ENCODE results near the gene ZNF579. TPM values are rescaled to one million over a fixed set of nuclear protein-coding genes. Genes with fewer than 3 reads are reported as not detected.

The ZNF579 gene
- polyA plus RNA-seq, 3 donors: 11.8 to 13.2 (median 13.1) TPM

Other genes starting within 250 kb of the ZNF579 start
- 10 to 100 TPM; 12.1 to 13.9 (median 13.4) TPM for gene KMT5C, start 241.0 kb downstream of the ZNF579 start, polyA plus RNA-seq (ENCODE audit: insufficient read length in 3 of 3)
- gene COX6B2, start 226.1 kb downstream of the ZNF579 start, polyA plus RNA-seq (ENCODE audit: insufficient read length in 3 of 3): under 1 TPM; 0.31 to 0.97 (median 0.54) TPM
- gene GARIN5B, start 217.6 kb downstream of the ZNF579 start, polyA plus RNA-seq (ENCODE audit: insufficient read length in 3 of 3): under 1 TPM in 1 of 3 donors, not detected in 2; 0.06 TPM
- 1 to 10 TPM in 1 of 3 donors, under 1 TPM in 2; 0.69 to 1.0 (median 0.90) TPM for gene IL11, start 210.4 kb downstream of the ZNF579 start, polyA plus RNA-seq (ENCODE audit: insufficient read length in 3 of 3)
- gene TMEM190, start 204.0 kb downstream of the ZNF579 start, polyA plus RNA-seq (ENCODE audit: insufficient read length in 3 of 3): under 1 TPM in 2 of 3 donors, not detected in 1; 0.23 to 0.36 TPM
- under 1 TPM; 0.15 to 0.42 (median 0.32) TPM for gene TMEM238, start 196.6 kb downstream of the ZNF579 start, polyA plus RNA-seq (ENCODE audit: insufficient read length in 3 of 3)
- gene RPL28, start 194.9 kb downstream of the ZNF579 start, polyA plus RNA-seq (ENCODE audit: insufficient read length in 3 of 3): 100 to 1,000 TPM; 731 to 916 (median 764) TPM
- 10 to 100 TPM; 38.8 to 53.3 (median 46.7) TPM for gene UBE2S, start 173.1 kb downstream of the ZNF579 start, polyA plus RNA-seq (ENCODE audit: insufficient read length in 3 of 3)
- gene SHISA7, start 137.5 kb downstream of the ZNF579 start, polyA plus RNA-seq (ENCODE audit: insufficient read length in 3 of 3): under 1 TPM; 0.11 to 0.19 (median 0.13) TPM
- gene ISOC2, start 119.2 kb downstream of the ZNF579 start, polyA plus RNA-seq (ENCODE audit: insufficient read length in 3 of 3): 10 to 100 TPM; 28.7 to 38.3 (median 31.9) TPM
- not detected for gene C19orf85, start 116.1 kb downstream of the ZNF579 start, polyA plus RNA-seq (ENCODE audit: insufficient read length in 3 of 3)
- 1 to 10 TPM; 2.0 to 3.0 (median 3.0) TPM for gene ZNF628, start 104.2 kb downstream of the ZNF579 start, polyA plus RNA-seq (ENCODE audit: insufficient read length in 3 of 3)
- 10 to 100 TPM; 44.7 to 51.7 (median 45.9) TPM for gene NAT14, start 95.7 kb downstream of the ZNF579 start, polyA plus RNA-seq (ENCODE audit: insufficient read length in 3 of 3)
- gene SSC5D, start 92.4 kb downstream of the ZNF579 start, polyA plus RNA-seq (ENCODE audit: insufficient read length in 3 of 3): 1 to 10 TPM; 1.1 to 1.6 (median 1.2) TPM
- under 1 TPM; 0.37 to 0.51 (median 0.50) TPM for gene SBK2, start 43.7 kb downstream of the ZNF579 start, polyA plus RNA-seq (ENCODE audit: insufficient read length in 3 of 3)
- under 1 TPM in 2 of 3 donors, not detected in 1; 0.15 to 0.21 TPM for gene SBK3, start 35.3 kb downstream of the ZNF579 start, polyA plus RNA-seq (ENCODE audit: insufficient read length in 3 of 3)
- gene FIZ1, start 18.7 kb upstream of the ZNF579 start, polyA plus RNA-seq (ENCODE audit: insufficient read length in 3 of 3): 10 to 100 TPM; 16.6 to 18.9 (median 17.7) TPM
- gene ZNF524, start 19.4 kb upstream of the ZNF579 start, polyA plus RNA-seq (ENCODE audit: insufficient read length in 3 of 3): 1 to 10 TPM; 6.0 to 8.1 (median 6.6) TPM
- gene ZNF865, start 24.8 kb upstream of the ZNF579 start, polyA plus RNA-seq (ENCODE audit: insufficient read length in 3 of 3): 1 to 10 TPM; 5.1 to 7.0 (median 6.1) TPM
- gene ZNF784, start 43.7 kb upstream of the ZNF579 start, polyA plus RNA-seq (ENCODE audit: insufficient read length in 3 of 3): 10 to 100 TPM in 2 of 3 donors, 1 to 10 TPM in 1; 9.1 to 10.8 (median 10.0) TPM
- 10 to 100 TPM; 33.3 to 39.6 (median 38.2) TPM for gene ZNF580, start 60.2 kb upstream of the ZNF579 start, polyA plus RNA-seq (ENCODE audit: insufficient read length in 3 of 3)
- 10 to 100 TPM; 22.1 to 24.5 (median 24.2) TPM for gene ZNF581, start 62.8 kb upstream of the ZNF579 start, polyA plus RNA-seq (ENCODE audit: insufficient read length in 3 of 3)
- gene CCDC106, start 67.4 kb upstream of the ZNF579 start, polyA plus RNA-seq (ENCODE audit: insufficient read length in 3 of 3): 10 to 100 TPM; 19.1 to 20.8 (median 20.8) TPM
- gene U2AF2, start 74.2 kb upstream of the ZNF579 start, polyA plus RNA-seq (ENCODE audit: insufficient read length in 3 of 3): 100 to 1,000 TPM; 156 to 170 (median 157) TPM
- 100 to 1,000 TPM in 1 of 3 donors, 10 to 100 TPM in 2; 82.7 to 104 (median 85.8) TPM for gene EPN1, start 94.4 kb upstream of the ZNF579 start, polyA plus RNA-seq (ENCODE audit: insufficient read length in 3 of 3)
- under 1 TPM in 1 of 3 donors, not detected in 2; 0.07 TPM for gene NLRP9, start 157.6 kb upstream of the ZNF579 start, polyA plus RNA-seq (ENCODE audit: insufficient read length in 3 of 3)
- gene RFPL4A, start 178.2 kb upstream of the ZNF579 start, polyA plus RNA-seq (ENCODE audit: insufficient read length in 3 of 3): not detected
- gene RFPL4AL1, start 188.3 kb upstream of the ZNF579 start, polyA plus RNA-seq (ENCODE audit: insufficient read length in 3 of 3): under 1 TPM in 1 of 3 donors, not detected in 2; 0.24 TPM